ENCODE measurements around the gene GDE1.

GDE1 gene

DNA sequence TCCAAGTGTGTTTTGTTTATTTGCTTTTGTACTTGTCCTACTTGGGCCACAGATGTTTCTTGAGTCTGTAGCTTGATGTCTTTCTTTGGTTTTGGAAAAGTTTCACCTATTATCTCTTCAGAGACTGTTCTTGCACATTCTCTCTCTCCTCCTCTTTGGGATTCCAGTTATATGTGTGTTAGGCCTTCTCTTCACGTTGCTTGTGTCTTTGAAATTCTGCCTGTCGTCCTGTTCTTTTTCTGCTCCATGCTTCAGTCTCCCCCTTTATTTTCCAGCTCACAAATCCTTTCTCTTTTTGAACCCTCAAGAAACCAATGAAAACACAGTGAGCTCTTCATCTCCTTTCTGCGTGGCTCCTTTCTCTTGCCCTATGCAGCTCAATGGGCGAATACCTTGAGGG lies 41.5 kb upstream of the GDE1 start:
- ATAC-seq, result no peak

DNA sequence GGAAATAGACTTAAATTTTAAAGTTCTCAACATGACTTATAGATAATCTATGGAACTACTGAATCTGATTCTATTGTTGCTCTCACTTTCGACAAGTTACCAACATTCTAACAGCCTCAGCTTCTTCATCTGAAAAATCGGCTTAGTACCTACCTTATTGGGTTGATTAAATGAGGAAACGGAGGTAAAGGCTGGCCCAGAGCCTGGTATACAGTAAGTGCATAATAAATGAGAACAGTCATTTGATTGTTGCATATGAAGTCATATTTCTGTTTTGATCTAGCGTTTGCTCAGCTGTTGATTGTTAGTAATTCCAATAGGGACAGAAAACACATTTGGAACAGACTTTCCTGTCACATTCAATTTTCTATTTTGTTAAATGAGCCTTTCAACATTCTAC lies 38.2 kb upstream of the GDE1 start:
- no peak for ATAC-seq
- TF ChIP-seq ZNF70 (CRISPR knock-in tag; IDR thresholded peaks at IDR 0.05), result no peak
- no peak for TF ChIP-seq TCF4 (CRISPR knock-in tag; IDR thresholded peaks at IDR 0.05; ENCODE audit: borderline replicate concordance)
- TF ChIP-seq BACH2 (CRISPR knock-in tag; IDR thresholded peaks at IDR 0.05; ENCODE audit: borderline replicate concordance), result no peak
- no peak for TF ChIP-seq RARB (CRISPR knock-in tag; IDR thresholded peaks at IDR 0.05)
- TF ChIP-seq OSR1 (CRISPR knock-in tag; IDR thresholded peaks at IDR 0.05), result no peak
- TF ChIP-seq TOX (CRISPR knock-in tag; IDR thresholded peaks at IDR 0.05; ENCODE audit: borderline replicate concordance), result no peak
- TF ChIP-seq CREB5 (CRISPR knock-in tag; IDR thresholded peaks at IDR 0.05; ENCODE audit: low read depth), result no peak
- no peak for TF ChIP-seq ZC3H10 (CRISPR knock-in tag; IDR thresholded peaks at IDR 0.05)
- no peak for TF ChIP-seq PPARA (CRISPR knock-in tag; IDR thresholded peaks at IDR 0.05; ENCODE audit: borderline replicate concordance)
- no peak for TF ChIP-seq SNAI2 (CRISPR knock-in tag; IDR thresholded peaks at IDR 0.05)
- TF ChIP-seq, protein P1, sequence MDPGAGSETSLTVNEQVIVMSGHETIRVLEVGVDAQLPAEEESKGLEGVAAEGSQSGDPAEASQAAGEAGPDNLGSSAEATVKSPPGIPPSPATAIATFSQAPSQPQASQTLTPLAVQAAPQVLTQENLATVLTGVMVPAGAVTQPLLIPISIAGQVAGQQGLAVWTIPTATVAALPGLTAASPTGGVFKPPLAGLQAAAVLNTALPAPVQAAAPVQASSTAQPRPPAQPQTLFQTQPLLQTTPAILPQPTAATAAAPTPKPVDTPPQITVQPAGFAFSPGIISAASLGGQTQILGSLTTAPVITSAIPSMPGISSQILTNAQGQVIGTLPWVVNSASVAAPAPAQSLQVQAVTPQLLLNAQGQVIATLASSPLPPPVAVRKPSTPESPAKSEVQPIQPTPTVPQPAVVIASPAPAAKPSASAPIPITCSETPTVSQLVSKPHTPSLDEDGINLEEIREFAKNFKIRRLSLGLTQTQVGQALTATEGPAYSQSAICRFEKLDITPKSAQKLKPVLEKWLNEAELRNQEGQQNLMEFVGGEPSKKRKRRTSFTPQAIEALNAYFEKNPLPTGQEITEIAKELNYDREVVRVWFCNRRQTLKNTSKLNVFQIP (CRISPR knock-in tag; IDR thresholded peaks at IDR 0.05; ENCODE audit: borderline replicate concordance, low read depth), result no peak
- TF ChIP-seq ZNF8 (CRISPR knock-in tag; IDR thresholded peaks at IDR 0.05), result no peak
- TF ChIP-seq CSRNP3 (CRISPR knock-in tag; IDR thresholded peaks at IDR 0.05), result no peak
- no peak for TF ChIP-seq ZNF565 (CRISPR knock-in tag; conservative IDR thresholded peaks at IDR 0.05; ENCODE audit: low read depth)
- TF ChIP-seq GLIS3 (CRISPR knock-in tag; IDR thresholded peaks at IDR 0.05), result no peak
- no peak for TF ChIP-seq ISL1 (CRISPR knock-in tag; IDR thresholded peaks at IDR 0.05)
- no peak for TF ChIP-seq CSDC2 (CRISPR knock-in tag; IDR thresholded peaks at IDR 0.05)
- no peak for TF ChIP-seq ARNTL (CRISPR knock-in tag; IDR thresholded peaks at IDR 0.05; ENCODE audit: borderline replicate concordance, low read depth)
- TF ChIP-seq ZFP30 (CRISPR knock-in tag; IDR thresholded peaks at IDR 0.05), result no peak

More for the DNA sequence above, 41.5 kb upstream of the GDE1 start:
- TF ChIP-seq GLIS3 (CRISPR knock-in tag; IDR thresholded peaks at IDR 0.05), result no peak
- TF ChIP-seq ZNF565 (CRISPR knock-in tag; conservative IDR thresholded peaks at IDR 0.05; ENCODE audit: low read depth), result no peak
- TF ChIP-seq, protein P1 (CRISPR knock-in tag; IDR thresholded peaks at IDR 0.05; ENCODE audit: borderline replicate concordance, low read depth), result no peak
- TF ChIP-seq OSR1 (CRISPR knock-in tag; IDR thresholded peaks at IDR 0.05), result no peak
- TF ChIP-seq ZFP3 (CRISPR knock-in tag; IDR thresholded peaks at IDR 0.05), result no peak
- no peak for TF ChIP-seq BACH2 (CRISPR knock-in tag; IDR thresholded peaks at IDR 0.05; ENCODE audit: borderline replicate concordance)
- no peak for TF ChIP-seq TOX (CRISPR knock-in tag; IDR thresholded peaks at IDR 0.05; ENCODE audit: borderline replicate concordance)
- TF ChIP-seq, protein P2, sequence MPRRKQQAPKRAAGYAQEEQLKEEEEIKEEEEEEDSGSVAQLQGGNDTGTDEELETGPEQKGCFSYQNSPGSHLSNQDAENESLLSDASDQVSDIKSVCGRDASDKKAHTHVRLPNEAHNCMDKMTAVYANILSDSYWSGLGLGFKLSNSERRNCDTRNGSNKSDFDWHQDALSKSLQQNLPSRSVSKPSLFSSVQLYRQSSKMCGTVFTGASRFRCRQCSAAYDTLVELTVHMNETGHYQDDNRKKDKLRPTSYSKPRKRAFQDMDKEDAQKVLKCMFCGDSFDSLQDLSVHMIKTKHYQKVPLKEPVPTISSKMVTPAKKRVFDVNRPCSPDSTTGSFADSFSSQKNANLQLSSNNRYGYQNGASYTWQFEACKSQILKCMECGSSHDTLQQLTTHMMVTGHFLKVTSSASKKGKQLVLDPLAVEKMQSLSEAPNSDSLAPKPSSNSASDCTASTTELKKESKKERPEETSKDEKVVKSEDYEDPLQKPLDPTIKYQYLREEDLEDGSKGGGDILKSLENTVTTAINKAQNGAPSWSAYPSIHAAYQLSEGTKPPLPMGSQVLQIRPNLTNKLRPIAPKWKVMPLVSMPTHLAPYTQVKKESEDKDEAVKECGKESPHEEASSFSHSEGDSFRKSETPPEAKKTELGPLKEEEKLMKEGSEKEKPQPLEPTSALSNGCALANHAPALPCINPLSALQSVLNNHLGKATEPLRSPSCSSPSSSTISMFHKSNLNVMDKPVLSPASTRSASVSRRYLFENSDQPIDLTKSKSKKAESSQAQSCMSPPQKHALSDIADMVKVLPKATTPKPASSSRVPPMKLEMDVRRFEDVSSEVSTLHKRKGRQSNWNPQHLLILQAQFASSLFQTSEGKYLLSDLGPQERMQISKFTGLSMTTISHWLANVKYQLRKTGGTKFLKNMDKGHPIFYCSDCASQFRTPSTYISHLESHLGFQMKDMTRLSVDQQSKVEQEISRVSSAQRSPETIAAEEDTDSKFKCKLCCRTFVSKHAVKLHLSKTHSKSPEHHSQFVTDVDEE (CRISPR knock-in tag; IDR thresholded peaks at IDR 0.05), result no peak
- TF ChIP-seq ESRRG (CRISPR knock-in tag; IDR thresholded peaks at IDR 0.05), result no peak
- TF ChIP-seq ZFP30 (CRISPR knock-in tag; IDR thresholded peaks at IDR 0.05), result no peak
- TF ChIP-seq RARB (CRISPR knock-in tag; IDR thresholded peaks at IDR 0.05), result no peak
- no peak for TF ChIP-seq ZNF70 (CRISPR knock-in tag; IDR thresholded peaks at IDR 0.05)
- no peak for TF ChIP-seq SNAI2 (CRISPR knock-in tag; IDR thresholded peaks at IDR 0.05)
- TF ChIP-seq ZC3H10 (CRISPR knock-in tag; IDR thresholded peaks at IDR 0.05), result no peak

Measured in SK-N-SH treated with all-trans-retinoic acid at 6 μM for 48 hours (cell line).